Tibial nerve (tissue), 3 donors: ENCODE data around the gene GARS1.

Experiments used
- CTCF ChIP-seq, 5 experiments: fragments of 200-600 bp in 3 of 5; fragments of 450-650 bp in 2 of 5; sonication (generic) in 3 of 5; IDR thresholded peaks; one replicate each; pipeline ENCODE4 v1.5.1; 2016 to 2019; ENCODE audit warnings: antibody characterized with exemption in 5 of 5, mild to moderate bottlenecking in 3 of 5, moderate library complexity in 2 of 5
- POLR2A ChIP-seq, 2 donors: fragments of 450-650 bp; IDR thresholded peaks; one replicate each; pipeline ENCODE4 v1.6.1; 2017; ENCODE audit warnings: antibody characterized with exemption in 2 of 2, mild to moderate bottlenecking in 2 of 2, moderate library complexity in 2 of 2

GRCh38 chr7:30635798-30636197 lies 41.1 kb downstream of the GARS1 start:
- no peak for TF ChIP-seq POLR2A (IDR thresholded peaks at IDR 0.05)
- no peak for TF ChIP-seq CTCF (IDR thresholded peaks at IDR 0.05)
